Measurements from ENCODE around the gene WDR90.

WDR90 gene

GRCh38 chr16:704552-705380 is 55.6 kb downstream of the WDR90 start (continued):
- TF ChIP-seq ZNF488 (tag by site-specific recombination; IDR thresholded peaks at IDR 0.05): no peak
- TF ChIP-seq ZNF704 (tag by site-specific recombination; IDR thresholded peaks at IDR 0.05): no peak
- peak; percentile 37; the same call in 1 of the 2 replicates for TF ChIP-seq ZIC2 (tag by site-specific recombination; IDR thresholded peaks at IDR 0.05)
- no peak for TF ChIP-seq PRDM10 (tag by site-specific recombination; IDR thresholded peaks at IDR 0.05)
- peak; percentile 40 for TF ChIP-seq SP2 (tag by site-specific recombination; IDR thresholded peaks at IDR 0.05)
- TF ChIP-seq ZFP41 (tag by site-specific recombination; IDR thresholded peaks at IDR 0.05; ENCODE audit: borderline replicate concordance): no peak
- TF ChIP-seq ZNF548 (tag by site-specific recombination; IDR thresholded peaks at IDR 0.05): no peak
- TF ChIP-seq ZSCAN30 (tag by site-specific recombination; IDR thresholded peaks at IDR 0.05): no peak
- TF ChIP-seq ZNF169 (tag by site-specific recombination; IDR thresholded peaks at IDR 0.05): no peak
- no peak for TF ChIP-seq ZNF155 (tag by site-specific recombination; IDR thresholded peaks at IDR 0.05)
- TF ChIP-seq EGR2 (tag by site-specific recombination; IDR thresholded peaks at IDR 0.05; ENCODE audit: low read depth): peak; percentile 37; the same call in 1 of the 2 replicates
- no peak for TF ChIP-seq ZNF19 (tag by site-specific recombination; IDR thresholded peaks at IDR 0.05; ENCODE audit: low read depth)
- no peak for TF ChIP-seq ZNF48 (tag by site-specific recombination; IDR thresholded peaks at IDR 0.05)
- no peak for TF ChIP-seq ZBTB49 (tag by site-specific recombination; IDR thresholded peaks at IDR 0.05; ENCODE audit: low read depth)
- no peak for TF ChIP-seq ZNF768 (tag by site-specific recombination; IDR thresholded peaks at IDR 0.05)
- no peak for TF ChIP-seq ZNF571 (tag by site-specific recombination; IDR thresholded peaks at IDR 0.05)
- no peak for TF ChIP-seq ZBTB20 (tag by site-specific recombination; IDR thresholded peaks at IDR 0.05)
- TF ChIP-seq ZNF529 (tag by site-specific recombination; IDR thresholded peaks at IDR 0.05; ENCODE audit: insufficient replicate concordance): no peak
- TF ChIP-seq ZNF202 (tag by site-specific recombination; IDR thresholded peaks at IDR 0.05; ENCODE audit: borderline replicate concordance): no peak
- no peak for TF ChIP-seq ZNF555 (tag by site-specific recombination; conservative IDR thresholded peaks at IDR 0.05)
- TF ChIP-seq HOXA7 (CRISPR knock-in tag; IDR thresholded peaks at IDR 0.05; ENCODE audit: borderline replicate concordance): no peak
- TF ChIP-seq ZNF843 (tag by site-specific recombination; IDR thresholded peaks at IDR 0.05): no peak
- no peak for TF ChIP-seq ZNF692 (tag by site-specific recombination; IDR thresholded peaks at IDR 0.05)
- TF ChIP-seq ZNF514 (tag by site-specific recombination; IDR thresholded peaks at IDR 0.05): no peak
- TF ChIP-seq ZNF394 (tag by site-specific recombination; IDR thresholded peaks at IDR 0.05; ENCODE audit: borderline replicate concordance): no peak
- 0 out of 2 replicates have a peak, but pooled peaks have one; percentile 20 for TF ChIP-seq ZFHX2 (tag by site-specific recombination; conservative IDR thresholded peaks at IDR 0.05)
- peak; percentile 60 for TF ChIP-seq ZNF335 (tag by site-specific recombination; conservative IDR thresholded peaks at IDR 0.05)
- no peak for TF ChIP-seq OSR2 (tag by site-specific recombination; IDR thresholded peaks at IDR 0.05)
- TF ChIP-seq IKZF3 (tag by site-specific recombination; IDR thresholded peaks at IDR 0.05): no peak
- TF ChIP-seq ZNF37A (tag by site-specific recombination; IDR thresholded peaks at IDR 0.05): no peak
- no peak for TF ChIP-seq ZNF223 (tag by site-specific recombination; IDR thresholded peaks at IDR 0.05)
- TF ChIP-seq ZBTB7A (tag by site-specific recombination; IDR thresholded peaks at IDR 0.05; ENCODE audit: low read depth): no peak

All from HEK293 (cell line).